HG03039 (cell line): ENCODE measurements around the gene TENM4.

Source experiments
- ATAC-seq: cut with Tn5 transposase; IDR thresholded peaks from one replicate; pipeline ENCODE4 v1.9.1; 2021; ENCODE audit warnings: mild to moderate bottlenecking, moderate library complexity; ENCODE audit not compliant: unreplicated experiment

Gene TENM4

DNA sequence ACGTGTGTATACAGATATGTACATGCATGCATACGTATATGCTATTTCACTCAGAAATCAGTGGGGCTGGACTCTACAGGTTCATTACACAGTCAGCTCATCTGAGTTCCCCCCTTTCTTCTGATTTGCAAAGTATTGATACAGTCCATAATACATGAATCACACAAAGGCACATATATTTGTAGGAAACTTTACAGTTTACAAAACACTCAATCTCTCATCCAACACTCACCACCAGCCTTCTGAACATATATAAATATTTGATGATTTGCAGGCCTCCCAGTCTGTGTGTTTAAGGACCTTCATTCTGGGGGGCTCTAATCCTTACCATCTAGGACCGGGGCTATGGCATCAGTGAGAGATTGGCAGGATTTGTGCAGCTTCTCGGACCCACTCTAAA, 293.8 kb downstream of the TENM4 start:
- no peak for ATAC-seq

DNA sequence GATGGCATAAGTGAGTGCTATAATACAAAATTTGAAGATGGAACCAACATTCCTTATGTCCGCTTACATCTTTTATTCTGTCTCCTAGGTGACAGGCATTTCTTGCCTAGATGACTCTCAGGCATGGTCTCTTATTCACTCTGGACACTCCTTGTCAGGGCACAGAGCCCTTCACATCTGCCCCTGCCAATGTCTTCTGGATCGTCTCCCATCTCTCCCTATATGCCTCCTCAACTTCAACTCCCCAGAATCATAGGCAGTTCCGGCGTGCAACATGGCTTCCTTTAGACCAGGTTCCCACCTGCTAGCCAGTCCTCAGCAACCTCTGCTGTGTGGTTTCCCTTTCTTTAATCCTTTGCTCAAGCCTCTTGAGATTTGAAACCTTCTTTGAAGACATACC, 300.9 kb downstream of the TENM4 start:
- no peak for ATAC-seq

DNA sequence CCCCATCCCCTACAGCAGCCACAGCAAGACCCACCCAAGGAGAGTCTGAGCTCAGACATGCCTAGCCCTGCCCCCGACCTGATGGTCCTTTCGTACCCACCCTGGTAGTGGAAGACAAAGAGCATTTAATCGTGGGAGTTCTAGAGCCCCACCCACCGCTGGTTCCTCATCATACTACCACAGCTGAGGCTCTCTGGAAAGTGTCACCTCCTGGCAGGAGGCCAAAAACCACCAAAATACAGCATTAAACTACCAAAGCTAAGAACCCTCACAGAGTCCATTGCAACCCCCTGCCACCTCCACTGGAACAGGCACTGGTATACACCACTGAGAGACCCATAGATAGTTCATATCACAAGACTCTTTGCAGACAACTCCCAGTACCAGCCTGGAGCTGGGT, 311.1 kb downstream of the TENM4 start:
- no peak for ATAC-seq

DNA sequence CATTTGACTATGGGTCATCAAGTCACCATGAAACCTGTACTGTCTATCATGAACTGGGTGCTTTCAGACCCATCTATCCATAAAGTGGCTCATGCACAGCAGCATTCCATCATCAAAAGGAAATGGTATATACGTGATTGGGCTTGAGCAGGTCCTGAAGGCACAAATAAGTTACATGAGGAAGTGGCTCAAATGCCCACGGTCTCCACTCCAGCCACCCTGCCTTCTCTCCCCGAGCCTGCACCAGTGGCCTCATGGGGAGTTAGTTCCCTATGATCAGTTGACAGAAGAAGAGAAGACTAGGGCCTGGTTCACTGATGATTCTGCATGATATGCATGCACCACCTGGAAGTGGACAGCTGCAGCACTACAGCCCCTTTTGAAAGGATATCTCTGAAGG, 312.5 kb downstream of the TENM4 start:
- no peak for ATAC-seq

DNA sequence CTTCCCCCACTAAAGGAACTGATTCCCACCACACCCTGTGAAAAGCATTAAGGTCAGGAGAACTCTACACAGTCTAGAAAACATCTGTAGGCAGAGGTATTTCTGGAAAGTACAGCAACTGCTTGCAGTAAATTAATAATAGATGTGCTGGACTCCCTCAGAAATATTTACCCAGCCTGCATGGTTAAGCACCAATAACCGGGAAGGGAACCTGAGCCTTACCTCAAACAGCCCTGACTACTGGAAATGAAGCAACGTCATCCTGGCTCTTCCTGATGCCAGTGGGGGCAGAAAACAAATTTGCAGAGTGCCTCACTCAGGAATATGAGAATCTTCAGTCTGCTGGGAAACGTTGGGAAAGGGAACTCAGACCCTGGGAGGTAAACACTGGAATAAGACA, 318.1 kb downstream of the TENM4 start:
- no peak for ATAC-seq

DNA sequence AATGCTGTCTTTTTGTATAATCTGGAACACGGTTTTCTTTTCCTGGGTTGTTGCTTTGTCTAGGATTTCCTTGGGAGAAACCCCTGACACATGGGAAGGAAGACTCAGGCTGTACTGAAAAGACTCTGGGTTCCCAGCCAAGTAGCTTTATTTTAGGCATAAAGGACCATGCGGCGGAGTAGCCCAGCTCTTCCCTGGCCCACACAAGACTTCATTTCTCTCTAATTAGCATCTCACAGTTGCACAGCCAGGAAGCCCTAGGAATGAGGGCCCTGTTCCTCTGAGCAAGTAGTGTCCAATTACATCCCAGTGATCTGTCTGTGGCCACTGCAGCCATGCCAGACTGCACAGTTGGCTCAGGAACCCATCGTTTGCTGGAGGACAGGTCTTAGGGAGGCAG, 319.5 kb downstream of the TENM4 start:
- no peak for ATAC-seq

DNA sequence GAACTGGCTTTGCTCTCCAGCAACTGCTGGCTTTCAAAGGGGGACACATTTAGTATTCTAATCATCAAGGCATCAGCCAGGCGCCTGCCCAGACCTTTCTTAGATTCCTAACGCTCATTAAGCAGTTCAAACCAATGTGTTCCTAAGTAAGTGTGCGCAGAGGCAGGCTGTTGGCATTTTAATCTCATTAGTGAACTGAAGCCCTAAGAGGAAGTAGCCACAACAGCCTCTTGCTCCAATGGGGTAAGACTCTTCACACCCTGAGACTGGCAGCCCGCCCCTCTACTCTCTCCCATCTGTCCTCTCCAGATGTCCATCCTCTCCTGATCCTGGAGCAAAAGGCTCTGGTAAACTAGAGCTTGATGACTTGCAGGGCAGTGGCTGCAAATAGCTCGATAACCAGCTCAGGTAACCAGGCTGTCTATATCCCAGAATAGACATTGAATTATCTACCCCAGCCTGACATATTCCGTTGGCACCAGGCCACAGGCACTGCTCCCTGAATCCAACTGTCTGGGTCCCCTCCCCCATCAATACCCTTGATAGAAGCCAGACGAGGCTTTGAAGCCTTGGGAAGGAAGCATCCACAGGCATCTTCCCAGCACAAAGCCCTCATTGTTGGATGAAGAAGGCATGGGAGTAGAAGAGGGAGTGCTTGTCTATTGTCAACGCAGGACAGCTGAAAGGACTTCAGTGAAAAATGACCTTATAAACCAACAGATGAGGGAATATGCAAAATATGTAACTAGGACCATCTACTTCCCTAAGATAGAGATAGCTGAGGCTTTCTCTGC, 321.1 kb downstream of the TENM4 start:
- no peak for ATAC-seq

DNA sequence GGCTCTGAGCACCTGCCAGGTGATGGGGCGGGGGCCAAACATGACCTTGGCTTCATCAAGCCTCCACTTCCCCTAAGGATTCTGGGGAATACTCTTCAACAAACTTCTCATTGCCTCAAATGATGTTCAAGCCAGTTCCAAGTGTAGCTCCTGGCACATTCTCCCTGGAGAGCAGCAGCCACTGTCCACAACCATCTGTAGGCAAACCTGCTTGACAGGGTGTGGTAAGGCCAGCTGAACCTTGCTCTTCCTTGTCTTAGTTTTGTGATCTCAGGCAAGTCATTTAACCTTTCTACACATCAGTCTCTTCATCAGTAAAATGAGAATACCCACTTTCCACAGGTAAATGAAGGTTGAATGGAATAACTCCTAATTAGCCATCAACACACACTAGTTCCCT, 323.3 kb downstream of the TENM4 start:
- ATAC-seq: no peak

DNA sequence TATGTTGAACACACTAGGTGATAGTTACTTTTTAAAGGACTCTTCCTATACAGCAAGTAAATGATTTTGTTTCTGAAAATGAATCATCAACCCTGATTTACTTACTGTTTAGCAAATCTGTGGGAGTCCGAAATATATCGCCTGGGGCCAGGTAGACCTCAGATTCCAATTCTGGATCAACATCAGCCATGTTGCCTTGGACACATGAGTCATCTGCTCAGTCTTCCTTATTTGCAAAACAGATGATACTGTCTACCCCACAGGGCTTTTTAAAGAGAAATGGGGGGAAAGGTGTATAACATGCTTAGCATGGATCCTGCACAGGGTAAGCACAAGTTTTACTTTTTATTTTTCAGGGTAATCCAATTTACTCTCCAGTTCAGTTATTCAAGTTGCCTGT, 324.2 kb downstream of the TENM4 start:
- no peak for ATAC-seq

DNA sequence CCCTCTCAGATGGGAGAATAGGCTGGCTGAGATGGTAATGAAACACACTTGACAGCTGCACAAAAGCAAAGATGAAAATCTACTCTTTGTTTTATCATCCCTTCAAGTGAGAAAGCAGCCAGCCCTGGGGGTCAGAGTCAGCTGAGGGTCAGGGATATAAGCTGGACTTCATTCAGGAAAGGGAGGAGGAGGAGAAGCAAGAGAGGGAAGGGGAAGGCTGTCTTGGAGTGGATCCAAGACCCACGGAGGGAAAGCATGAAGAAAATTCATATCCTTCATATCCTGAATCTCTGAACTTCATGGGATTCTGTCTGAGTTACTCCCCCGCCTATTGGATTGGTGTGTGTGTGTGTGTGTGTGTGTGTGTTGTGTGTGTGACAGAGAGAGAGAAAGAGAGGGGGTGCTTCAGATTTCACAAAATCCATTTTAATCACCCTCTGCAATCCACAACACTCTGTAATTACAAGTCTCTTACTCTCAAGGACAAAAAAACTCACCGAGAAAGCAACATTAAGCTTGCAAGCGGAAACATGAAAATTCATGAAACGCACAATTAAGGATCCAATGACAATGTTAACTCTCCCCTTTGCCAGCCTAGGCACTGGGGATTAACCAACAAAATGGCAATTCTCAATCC, 327.7 kb downstream of the TENM4 start:
- no peak for ATAC-seq

DNA sequence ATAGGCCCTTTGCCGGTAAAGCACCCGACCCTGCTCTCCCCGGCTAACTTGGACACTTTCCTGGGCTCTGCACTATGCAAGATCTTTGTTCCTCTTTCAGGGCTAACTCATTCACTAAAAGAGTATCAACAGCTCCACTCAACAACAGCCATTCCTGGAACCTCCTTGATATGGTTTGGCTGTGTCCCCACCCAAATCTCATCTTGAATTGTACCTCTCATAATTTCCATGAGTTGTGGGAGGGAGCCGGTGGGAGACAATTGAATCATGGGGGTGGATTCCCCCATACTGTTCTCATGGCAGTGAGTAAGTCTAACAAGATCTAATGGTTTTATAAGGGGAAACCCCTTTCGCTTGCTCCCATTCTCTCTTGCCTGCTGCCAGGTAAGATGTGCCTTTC, 330.0 kb downstream of the TENM4 start:
- no peak for ATAC-seq

DNA sequence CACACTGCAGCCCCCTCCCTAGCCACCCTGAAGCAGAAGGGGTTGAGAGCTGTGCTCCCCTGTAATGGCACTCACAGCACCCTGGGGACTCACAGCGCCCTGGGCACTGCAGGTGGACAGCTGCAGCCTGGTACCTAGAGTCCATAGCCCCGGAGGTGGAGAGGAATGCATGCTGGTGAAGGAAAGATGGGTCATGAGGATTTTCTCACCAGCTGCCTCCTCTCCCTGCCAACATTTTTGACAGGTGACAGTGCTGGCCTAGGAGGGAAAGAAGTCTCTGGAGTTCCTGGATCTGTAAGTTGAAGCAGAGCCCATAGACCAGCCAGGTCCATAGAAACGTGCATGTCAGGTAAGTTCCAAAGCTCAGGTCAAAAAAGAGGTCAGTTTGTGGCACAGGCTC, 330.5 kb downstream of the TENM4 start:
- no peak for ATAC-seq

DNA sequence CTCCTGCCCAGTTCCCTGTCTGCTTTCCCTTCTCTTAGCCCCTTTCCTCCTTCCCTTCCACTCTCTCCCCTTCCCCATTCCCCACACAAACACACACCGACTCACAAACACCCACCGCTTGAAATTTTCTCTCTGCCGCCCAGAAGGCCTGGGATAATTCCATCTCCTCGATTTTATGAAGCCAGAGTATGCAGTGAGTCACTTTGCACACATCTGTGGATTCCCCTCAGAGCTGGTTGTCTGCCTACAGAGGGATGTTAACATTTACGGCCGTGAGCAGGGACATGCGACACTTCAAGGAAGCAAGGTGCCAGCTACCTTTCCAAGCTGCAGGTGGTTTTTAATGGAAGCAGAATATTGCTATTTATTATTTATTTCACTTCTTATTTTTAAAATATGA, 332.0 kb downstream of the TENM4 start:
- ATAC-seq: no peak

DNA sequence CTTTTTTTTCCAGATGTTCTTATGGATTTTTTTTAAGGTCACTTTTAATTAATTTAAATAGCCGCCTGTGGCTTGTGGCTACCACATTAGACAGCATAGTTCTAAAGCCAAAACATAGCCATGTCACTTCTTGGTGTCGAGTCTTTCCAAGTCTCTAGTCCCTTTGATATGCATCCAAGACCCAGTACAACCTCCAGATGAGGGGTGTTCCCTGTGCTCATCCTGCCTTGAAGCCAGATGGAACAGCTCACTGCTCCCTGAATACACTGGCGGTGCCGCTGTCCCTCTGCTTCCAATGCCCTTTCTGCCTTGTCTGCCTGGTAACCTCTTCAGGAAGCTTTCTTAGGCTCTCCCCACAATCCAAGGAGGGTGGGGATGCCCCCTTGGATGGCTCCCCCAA, 338.0 kb downstream of the TENM4 start:
- no peak for ATAC-seq

DNA sequence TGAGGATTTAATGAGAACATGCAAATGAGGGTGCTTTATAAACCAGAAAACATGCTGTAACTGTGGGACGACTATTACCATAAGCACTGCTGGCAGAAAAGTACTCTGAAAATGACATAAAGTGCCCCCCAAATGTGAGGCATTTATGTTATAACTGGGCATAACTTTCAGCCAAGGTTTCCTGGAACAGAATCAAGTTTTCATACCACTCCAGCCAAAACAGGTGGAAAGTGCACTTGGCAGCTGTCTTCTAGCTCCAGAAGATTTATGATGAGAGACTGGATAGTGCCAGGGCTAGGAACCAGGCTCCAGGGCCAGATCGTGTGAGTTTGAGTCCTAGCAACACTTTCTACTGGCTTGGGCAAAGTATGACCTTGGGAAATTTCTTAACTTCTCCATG, 339.2 kb downstream of the TENM4 start:
- ATAC-seq: no peak

DNA sequence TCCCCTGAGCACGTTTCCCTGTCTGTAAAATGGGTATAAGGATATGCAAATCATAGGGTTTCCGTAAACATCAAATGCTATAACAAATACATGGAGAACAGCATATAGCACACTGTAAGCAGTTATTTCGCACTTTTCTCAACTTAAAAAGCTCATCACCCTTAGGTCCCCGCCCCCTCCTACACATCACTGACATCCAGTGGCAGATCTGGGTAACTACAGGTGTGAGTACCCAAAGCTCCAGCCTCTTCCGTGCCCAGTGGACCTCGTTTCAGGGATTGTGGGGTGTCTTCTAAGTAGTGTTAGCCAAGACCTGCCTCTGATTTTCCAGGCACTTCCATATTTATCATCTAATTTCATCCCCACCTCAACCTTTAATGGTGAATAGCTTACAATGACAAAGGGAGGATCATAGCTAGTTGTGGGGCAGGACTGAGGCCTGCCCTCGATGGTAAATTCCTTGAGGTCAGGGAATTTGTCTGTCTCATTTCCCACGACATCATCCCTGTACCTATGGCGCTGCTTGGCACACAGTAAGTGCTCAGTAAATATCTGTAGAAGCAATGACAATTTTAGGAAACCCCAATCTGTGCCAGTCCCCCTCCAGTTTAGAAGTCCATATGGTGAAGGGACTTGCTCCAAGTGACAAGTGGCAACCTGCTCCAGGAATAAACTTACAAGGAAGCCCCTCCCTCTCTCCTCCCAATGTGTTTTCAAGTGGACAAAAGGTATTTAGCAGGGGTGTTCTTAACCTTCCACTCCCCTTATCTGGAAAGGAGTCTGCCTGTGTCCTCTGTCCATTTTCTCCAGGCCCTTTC, 340.5 kb downstream of the TENM4 start:
- peak; percentile 77 for ATAC-seq

DNA sequence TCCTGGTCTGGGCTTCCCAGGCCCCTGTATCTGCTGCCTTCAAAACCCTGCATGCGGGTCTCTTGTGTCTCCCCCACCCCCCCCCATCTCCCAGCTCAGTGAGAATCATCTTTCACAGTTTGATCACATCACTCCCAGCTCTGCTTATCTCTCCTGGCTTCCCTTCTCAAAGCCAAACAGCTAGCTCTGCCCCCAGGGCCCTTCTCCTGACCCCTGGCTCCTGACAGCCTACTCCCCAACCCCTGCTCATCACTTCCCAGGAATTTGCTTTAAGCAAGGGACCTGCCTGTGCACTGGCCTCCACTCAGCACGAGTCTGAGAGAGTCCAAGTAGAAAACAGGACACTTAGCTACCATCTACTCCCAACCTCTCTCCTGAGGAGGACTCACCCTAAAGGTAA, 342.7 kb downstream of the TENM4 start:
- ATAC-seq: no peak

DNA sequence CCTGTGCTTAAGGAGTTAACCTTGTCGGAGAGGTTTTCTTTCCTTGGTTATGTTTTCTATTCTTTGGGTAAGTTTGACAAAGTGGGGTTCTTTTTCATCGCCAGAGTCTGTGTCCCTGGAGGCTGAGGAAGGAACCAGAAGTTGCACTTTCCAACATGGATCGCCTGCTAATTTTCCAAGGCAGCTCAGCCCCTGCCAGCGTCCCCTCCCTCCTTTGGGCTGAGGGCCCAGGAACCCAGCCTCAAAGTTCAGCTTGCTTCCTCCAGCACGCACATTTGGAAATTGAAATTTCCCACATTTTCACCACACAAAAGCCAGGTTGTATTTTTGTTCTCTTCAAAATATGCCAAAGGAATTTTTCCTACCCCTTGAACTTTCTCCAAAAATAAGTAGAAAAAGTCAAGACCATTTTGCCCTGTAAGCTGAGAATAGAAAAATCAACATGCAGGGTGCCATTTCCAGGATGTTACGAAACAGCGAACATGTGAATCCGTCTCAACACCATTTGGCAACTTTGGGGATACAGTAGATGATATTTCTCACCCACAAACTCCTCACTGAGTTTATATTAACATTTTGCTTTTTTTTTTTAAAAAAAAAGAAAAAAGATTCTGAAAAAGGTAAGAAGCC, 343.5 kb downstream of the TENM4 start:
- no peak for ATAC-seq

DNA sequence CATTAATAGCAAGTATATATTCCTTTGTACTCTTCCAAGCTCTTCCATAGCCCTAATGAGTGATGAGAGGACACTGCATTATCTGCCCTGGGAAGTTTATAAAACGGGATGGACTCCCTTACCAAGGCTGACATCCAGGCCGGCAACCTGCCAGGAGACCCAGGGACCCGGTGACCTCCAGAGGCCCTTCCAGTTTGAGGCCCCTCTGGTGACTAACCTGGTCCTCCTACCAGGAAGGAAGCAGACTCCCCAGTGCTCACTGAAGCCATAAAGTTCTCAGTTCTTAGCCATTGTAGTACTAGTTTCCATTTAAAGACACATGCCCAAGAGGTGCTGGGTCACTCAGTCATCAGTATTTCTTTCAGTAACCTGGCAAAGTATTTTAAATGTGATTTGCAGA, 345.4 kb downstream of the TENM4 start:
- ATAC-seq: no peak

DNA sequence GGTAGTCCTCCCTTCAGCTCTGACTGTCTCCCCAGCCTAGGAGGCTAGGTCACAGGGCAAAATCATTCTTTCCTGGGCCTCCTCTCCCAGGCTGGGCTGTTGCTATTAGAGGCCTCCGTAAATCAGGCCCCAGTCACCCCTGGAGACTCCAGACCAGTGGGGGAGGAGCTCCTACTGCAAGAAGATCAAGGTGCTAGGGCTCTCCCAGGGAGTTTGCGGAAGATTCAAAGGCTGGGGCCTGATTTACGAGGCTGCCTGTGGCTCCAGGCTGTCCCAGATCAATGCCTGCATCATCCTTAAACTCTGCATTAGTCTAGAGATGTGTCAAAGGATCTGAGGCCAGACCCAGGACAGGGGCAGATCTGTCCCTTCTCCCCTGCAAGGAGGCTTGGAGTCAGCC, 346.2 kb downstream of the TENM4 start:
- no peak for ATAC-seq

DNA sequence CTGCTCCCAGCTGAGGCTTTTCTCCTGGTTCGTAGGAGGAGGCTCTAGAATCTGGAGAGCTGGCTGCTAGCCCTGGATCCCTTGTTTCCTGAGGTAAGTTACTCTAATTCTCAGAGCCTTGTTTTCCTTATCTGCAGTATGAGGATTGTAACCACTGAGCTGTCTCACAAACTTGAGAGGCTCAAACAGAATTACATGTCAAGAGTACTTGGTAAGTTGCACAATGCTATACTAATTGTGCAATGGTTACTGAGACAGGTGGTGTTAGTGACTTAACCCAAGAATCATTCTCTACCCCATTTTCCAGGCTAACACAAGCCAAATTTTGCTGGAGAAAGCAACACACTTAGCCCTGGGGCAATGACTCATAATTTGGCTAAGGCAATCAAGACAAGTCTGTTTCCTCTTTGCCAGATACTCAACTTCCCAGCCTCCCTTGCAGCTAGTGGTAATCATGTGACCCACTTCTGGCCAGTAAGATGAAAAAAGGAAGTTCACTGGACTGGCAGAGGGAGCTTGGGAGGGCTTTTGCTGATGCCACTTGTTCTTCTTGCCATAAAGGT, 348.0 kb downstream of the TENM4 start:
- no peak for ATAC-seq
